ENCODE data around the gene COMT. TPM values are rescaled to one million over a fixed set of nuclear protein-coding genes. Genes with fewer than 3 reads are reported as not detected.

The COMT gene
- total and polyA plus RNA-seq, 9 of the 15 experiments (the other 6 are each of a cell fraction or from before 2014, with no cell fraction given), result 12.5 to 351 (median 155) TPM

DNA sequence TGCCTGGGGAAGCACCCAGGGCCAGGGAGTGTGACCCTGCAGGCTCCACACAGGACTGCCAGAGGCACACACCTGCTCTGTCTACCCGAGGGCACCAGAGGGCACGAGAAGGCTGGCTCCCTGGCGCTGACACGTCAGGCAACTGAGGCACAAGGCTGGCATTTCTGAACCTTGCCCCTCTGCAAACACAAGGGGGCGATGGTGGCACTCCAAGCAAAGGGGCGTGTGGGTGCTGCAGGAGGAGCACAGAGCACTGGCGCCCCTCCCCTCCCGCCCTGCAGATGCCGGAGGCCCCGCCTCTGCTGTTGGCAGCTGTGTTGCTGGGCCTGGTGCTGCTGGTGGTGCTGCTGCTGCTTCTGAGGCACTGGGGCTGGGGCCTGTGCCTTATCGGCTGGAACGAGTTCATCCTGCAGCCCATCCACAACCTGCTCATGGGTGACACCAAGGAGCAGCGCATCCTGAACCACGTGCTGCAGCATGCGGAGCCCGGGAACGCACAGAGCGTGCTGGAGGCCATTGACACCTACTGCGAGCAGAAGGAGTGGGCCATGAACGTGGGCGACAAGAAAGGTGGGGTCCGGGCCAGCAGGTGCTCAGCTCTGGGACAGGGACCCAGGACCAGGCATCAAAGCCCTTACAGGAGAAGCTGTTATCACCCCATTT, 20.8 kb downstream of the COMT start:
- Histone ChIP-seq H3K27me3 (ENCODE audit: control insufficient read depth in 2 of 2, insufficient read depth in 2 of 2, low read length in 2 of 2) (no peaks in the 10 kb centered on the region), H3K9ac (ENCODE audit: insufficient read depth in 1 of 2, low read depth in 2 of 2, low read length in 2 of 2) (peak overlapping the region in 1 of 2 experiments; percentile 73; a peak in 2 of 4 replicates), H3K4me3 (no peak overlapping the region), H3K36me3 (ENCODE audit: control insufficient read depth, insufficient read depth, low read length) (peaks cover 58% of the 10 kb centered on the region; the same call in 2 of the 3 replicates), H3K4me1 (replicated peaks in 1 of 2; ENCODE audit: control insufficient read depth in 2 of 2, insufficient read depth in 2 of 2, low read length in 2 of 2) (peaks cover 27 to 73% of the 10 kb centered on the region in 2 experiments), H4K20me1 (replicated peaks; ENCODE audit: control insufficient read depth, insufficient read depth, low read length) (peaks cover 33% of the 10 kb centered on the region), H2AFZ (ENCODE audit: low read depth, low read length) (no peak overlapping the region), H3K79me2 (ENCODE audit: control insufficient read depth, insufficient read depth, low read length) (peaks cover 13% of the 10 kb centered on the region; the same call in 1 of the 3 replicates), H3K9me1 (ENCODE audit: control insufficient read depth, insufficient read depth, low read length) (peaks cover 4% of the 10 kb centered on the region), H3K9me3 (replicated peaks; ENCODE audit: control insufficient read depth, insufficient read depth, low read depth, low read length) (no peaks in the 10 kb centered on the region), H3K4me2 (ENCODE audit: insufficient read depth, low read length) (no peak overlapping the region), H3K27ac (ENCODE audit: extremely low read depth, low read depth, low read length) (no peak overlapping the region)
- WGBS (ENCODE audit: insufficient coverage, low coverage, missing lambda C conversion rate), result 52% methylated on average over 22 of the region's 22 CpGs
- in situ Hi-C loops (cut with MboI), result no loop called here
- BruUV-seq (replicated peaks), result no TSS peak
- peak; percentile 74 for FAIRE-seq
- POLR2A ChIA-PET, result interaction anchor here (0.6 to 13.7 kb wide), 8 partner anchors 12 to 206 kb away, joined by 3 to 115 read pairs (median 4); partner anchors contain the start of gene TRMT2A
- intact Hi-C loops (cut with micrococcal nuclease), result no loop called here
- peak; percentile 96 to 100 (median 98) for DNase-seq (ENCODE audit: extremely low read depth in 1 of 4, low spot score in 3 of 4)
- ATAC-seq, result peak; percentile 68
- CTCF ChIA-PET (ENCODE audit: low intra/inter-chr PET ratio), result interaction anchor here (0.6 to 1.1 kb wide), 3 partner anchors 51 to 167 kb away, joined by 4 to 5 read pairs (median 4); no protein-coding TSS in a partner anchor
- TF ChIP-seq KLF16 (IDR thresholded peaks at IDR 0.05), result 0 out of 2 replicates have a peak, but pooled peaks have one; percentile 52
- TF ChIP-seq PURB (CRISPR knock-in tag; IDR thresholded peaks at IDR 0.05; ENCODE audit: low read depth), result no peak
- peak; percentile 62; the same call in 1 of the 2 replicates for TF ChIP-seq ZBTB7A (IDR thresholded peaks at IDR 0.05; ENCODE audit: borderline replicate concordance, control insufficient read depth, low read depth, low read length)
- peak; percentile 50; the same call in 1 of the 2 replicates for TF ChIP-seq CC2D1A (IDR thresholded peaks at IDR 0.05)
- TF ChIP-seq LARP7 (IDR thresholded peaks at IDR 0.05), result no peak
- peak; percentile 55 for TF ChIP-seq CREM (IDR thresholded peaks at IDR 0.05; ENCODE audit: low read depth)
- TF ChIP-seq ESRRA (IDR thresholded peaks at IDR 0.05; ENCODE audit: borderline replicate concordance, low read depth), result no peak
- no peak for TF ChIP-seq ZNF57 (CRISPR knock-in tag; IDR thresholded peaks at IDR 0.05)
- peak; percentile 52; the same call in 1 of the 2 replicates for TF ChIP-seq TOE1 (IDR thresholded peaks at IDR 0.05; ENCODE audit: borderline replicate concordance)
- TF ChIP-seq TOE1 (CRISPR knock-in tag; IDR thresholded peaks at IDR 0.05; ENCODE audit: borderline replicate concordance, low read depth), result no peak
- no peak for TF ChIP-seq MCM5 (IDR thresholded peaks at IDR 0.05; ENCODE audit: low read depth)
- TF ChIP-seq NFIX (CRISPR knock-in tag; IDR thresholded peaks at IDR 0.05; ENCODE audit: low read depth), result no peak
- TF ChIP-seq, protein P1, sequence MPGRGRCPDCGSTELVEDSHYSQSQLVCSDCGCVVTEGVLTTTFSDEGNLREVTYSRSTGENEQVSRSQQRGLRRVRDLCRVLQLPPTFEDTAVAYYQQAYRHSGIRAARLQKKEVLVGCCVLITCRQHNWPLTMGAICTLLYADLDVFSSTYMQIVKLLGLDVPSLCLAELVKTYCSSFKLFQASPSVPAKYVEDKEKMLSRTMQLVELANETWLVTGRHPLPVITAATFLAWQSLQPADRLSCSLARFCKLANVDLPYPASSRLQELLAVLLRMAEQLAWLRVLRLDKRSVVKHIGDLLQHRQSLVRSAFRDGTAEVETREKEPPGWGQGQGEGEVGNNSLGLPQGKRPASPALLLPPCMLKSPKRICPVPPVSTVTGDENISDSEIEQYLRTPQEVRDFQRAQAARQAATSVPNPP (IDR thresholded peaks at IDR 0.05; ENCODE audit: borderline replicate concordance, insufficient read depth, insufficient read length), result no peak
- no peak for TF ChIP-seq TRIM28 (IDR thresholded peaks at IDR 0.05)
- TF ChIP-seq, protein P2, sequence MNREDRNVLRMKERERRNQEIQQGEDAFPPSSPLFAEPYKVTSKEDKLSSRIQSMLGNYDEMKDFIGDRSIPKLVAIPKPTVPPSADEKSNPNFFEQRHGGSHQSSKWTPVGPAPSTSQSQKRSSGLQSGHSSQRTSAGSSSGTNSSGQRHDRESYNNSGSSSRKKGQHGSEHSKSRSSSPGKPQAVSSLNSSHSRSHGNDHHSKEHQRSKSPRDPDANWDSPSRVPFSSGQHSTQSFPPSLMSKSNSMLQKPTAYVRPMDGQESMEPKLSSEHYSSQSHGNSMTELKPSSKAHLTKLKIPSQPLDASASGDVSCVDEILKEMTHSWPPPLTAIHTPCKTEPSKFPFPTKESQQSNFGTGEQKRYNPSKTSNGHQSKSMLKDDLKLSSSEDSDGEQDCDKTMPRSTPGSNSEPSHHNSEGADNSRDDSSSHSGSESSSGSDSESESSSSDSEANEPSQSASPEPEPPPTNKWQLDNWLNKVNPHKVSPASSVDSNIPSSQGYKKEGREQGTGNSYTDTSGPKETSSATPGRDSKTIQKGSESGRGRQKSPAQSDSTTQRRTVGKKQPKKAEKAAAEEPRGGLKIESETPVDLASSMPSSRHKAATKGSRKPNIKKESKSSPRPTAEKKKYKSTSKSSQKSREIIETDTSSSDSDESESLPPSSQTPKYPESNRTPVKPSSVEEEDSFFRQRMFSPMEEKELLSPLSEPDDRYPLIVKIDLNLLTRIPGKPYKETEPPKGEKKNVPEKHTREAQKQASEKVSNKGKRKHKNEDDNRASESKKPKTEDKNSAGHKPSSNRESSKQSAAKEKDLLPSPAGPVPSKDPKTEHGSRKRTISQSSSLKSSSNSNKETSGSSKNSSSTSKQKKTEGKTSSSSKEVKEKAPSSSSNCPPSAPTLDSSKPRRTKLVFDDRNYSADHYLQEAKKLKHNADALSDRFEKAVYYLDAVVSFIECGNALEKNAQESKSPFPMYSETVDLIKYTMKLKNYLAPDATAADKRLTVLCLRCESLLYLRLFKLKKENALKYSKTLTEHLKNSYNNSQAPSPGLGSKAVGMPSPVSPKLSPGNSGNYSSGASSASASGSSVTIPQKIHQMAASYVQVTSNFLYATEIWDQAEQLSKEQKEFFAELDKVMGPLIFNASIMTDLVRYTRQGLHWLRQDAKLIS (CRISPR knock-in tag; IDR thresholded peaks at IDR 0.05), result no peak
- TF ChIP-seq ZSCAN29 (IDR thresholded peaks at IDR 0.05), result no peak
- TF ChIP-seq ZNF408 (CRISPR knock-in tag; IDR thresholded peaks at IDR 0.05; ENCODE audit: low read depth), result no peak
- TF ChIP-seq NONO (IDR thresholded peaks at IDR 0.05; ENCODE audit: low read depth in 2 of 2, low read length in 1 of 2), result 0 out of 4 replicates have a peak, but pooled peaks of 1 of the 2 experiments have one; percentile 51
- TF ChIP-seq KDM5B (IDR thresholded peaks at IDR 0.05; ENCODE audit: insufficient replicate concordance, low read depth, low read length), result peak; percentile 20
